Immature natural killer cell (primary cell): Measurements from ENCODE around the gene BICD1. TPM values are rescaled to one million over a fixed set of nuclear protein-coding genes. Genes with fewer than 3 reads are reported as not detected.

Experiments used
- DNase-seq, 3 donors: peaks; one replicate each; pipeline ENCODE4 v3.0.0; 2022; ENCODE audit warnings: mixed read lengths in 1 of 3
- H3K27ac Mint-ChIP-seq, 6 donors: one replicate each; pipeline ENCODE4 v1.8.0; 2020; ENCODE audit warnings: mixed read lengths in 6 of 6, mild to moderate bottlenecking in 5 of 6, inconsistent platforms in 4 of 6, moderate library complexity in 3 of 6
- H3K27me3 Mint-ChIP-seq, 3 donors: one replicate each; pipeline ENCODE4 v1.8.0; 2020 to 2021; ENCODE audit warnings: low read depth in 3 of 3, mild to moderate bottlenecking in 3 of 3, mixed read lengths in 3 of 3, moderate library complexity in 3 of 3, inconsistent platforms in 1 of 3
- H3K36me3 Mint-ChIP-seq, 3 donors: one replicate each; pipeline ENCODE4 v1.8.0; 2020; ENCODE audit warnings: mixed read lengths in 3 of 3, inconsistent platforms in 2 of 3, mild to moderate bottlenecking in 2 of 3
- H3K4me1 Mint-ChIP-seq, 2 donors: one replicate each; pipeline ENCODE4 v1.8.0; 2020; ENCODE audit warnings: inconsistent platforms in 2 of 2, mild to moderate bottlenecking in 2 of 2, mixed read lengths in 2 of 2, moderate library complexity in 1 of 2
- H3K4me3 Mint-ChIP-seq, 5 donors: one replicate each; pipeline ENCODE4 v1.8.0; 2020; ENCODE audit warnings: mild to moderate bottlenecking in 5 of 5, mixed read lengths in 5 of 5, inconsistent platforms in 3 of 5, moderate library complexity in 3 of 5
- H3K9me3 Mint-ChIP-seq, 6 donors: one replicate each; pipeline ENCODE4 v1.8.0; 2020; ENCODE audit warnings: mild to moderate bottlenecking in 6 of 6, mixed read lengths in 6 of 6, inconsistent platforms in 4 of 6, moderate library complexity in 3 of 6
- polyA plus RNA-seq, 3 donors: library from polyadenylated mRNA; unstranded; fragments of 300-500 nt; fragmentation: Illumina TruSeq; gene quantifications; one replicate each; pipeline ENCODE4 v1.2.3, GENCODE V29; 2021

BICD1 gene
- polyA plus RNA-seq, 3 donors from 2014 or later: 1.0 to 9.1 (median 4.0) TPM

DNA sequence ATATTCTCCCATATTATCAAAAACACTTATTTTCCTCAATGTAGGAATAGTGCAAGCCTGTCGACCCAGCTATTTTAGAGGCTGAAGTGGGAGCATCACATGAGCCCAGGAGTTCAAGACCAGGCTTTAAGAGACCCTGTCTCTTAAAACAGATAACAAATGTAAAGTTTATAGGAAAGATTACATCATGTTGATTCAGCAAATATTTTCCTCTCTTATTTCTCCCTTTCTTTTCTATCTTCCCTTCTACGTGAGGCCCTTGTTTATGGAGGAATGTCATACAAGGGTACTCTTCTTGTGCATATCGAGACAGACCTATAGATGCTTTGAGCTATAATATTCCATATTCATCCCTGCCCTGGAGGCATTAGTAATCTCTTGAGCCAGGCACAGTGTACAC, 256.2 kb downstream of the BICD1 start:
- H3K9me3 Mint-ChIP-seq: no peaks in the 10 kb centered on the region
- no peaks in the 10 kb centered on the region for H3K4me1 Mint-ChIP-seq
- no peak overlapping the region for H3K4me3 Mint-ChIP-seq
- no peak overlapping the region for H3K27ac Mint-ChIP-seq
- no peaks in the 10 kb centered on the region for H3K36me3 Mint-ChIP-seq
- H3K27me3 Mint-ChIP-seq: peaks cover 0 to 1% (median 0%) of the 10 kb centered on the region in 3 donors
- DNase-seq: no peak

DNA sequence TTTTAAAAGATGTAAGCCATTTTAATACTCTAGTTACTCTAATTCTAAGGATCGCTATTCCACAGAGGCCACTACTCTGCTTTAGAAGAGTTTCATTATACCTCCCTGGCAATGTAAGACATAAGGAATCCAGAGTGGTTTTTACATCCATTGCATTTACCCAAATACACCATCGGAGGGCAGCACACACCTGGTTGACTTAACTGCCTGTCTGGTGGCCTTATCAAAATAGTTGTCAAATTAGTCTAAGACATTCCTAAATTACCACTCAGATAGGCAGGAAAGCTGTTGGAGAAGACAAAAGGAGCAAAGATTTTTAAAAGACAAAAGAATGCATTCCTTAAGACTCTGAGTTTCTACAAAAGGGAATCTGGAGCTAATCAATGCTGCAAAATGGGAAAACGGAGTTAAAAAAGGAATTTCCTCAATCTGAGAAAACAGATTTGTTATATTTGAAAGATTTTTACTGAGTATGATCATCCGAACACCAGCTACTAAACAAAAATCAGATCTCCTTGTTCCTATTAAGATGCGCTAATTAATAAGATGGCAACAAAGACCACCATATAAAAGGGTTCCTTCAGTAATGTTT, 258.9 kb downstream of the BICD1 start:
- no peaks in the 10 kb centered on the region for H3K4me1 Mint-ChIP-seq
- peaks cover 0 to 1% (median 0%) of the 10 kb centered on the region in 3 donors for H3K27me3 Mint-ChIP-seq
- no peaks in the 10 kb centered on the region for H3K36me3 Mint-ChIP-seq
- DNase-seq: peak; percentile 7 to 31 (median 28)
- no peaks in the 10 kb centered on the region for H3K9me3 Mint-ChIP-seq
- no peak overlapping the region for H3K27ac Mint-ChIP-seq
- no peak overlapping the region for H3K4me3 Mint-ChIP-seq

DNA sequence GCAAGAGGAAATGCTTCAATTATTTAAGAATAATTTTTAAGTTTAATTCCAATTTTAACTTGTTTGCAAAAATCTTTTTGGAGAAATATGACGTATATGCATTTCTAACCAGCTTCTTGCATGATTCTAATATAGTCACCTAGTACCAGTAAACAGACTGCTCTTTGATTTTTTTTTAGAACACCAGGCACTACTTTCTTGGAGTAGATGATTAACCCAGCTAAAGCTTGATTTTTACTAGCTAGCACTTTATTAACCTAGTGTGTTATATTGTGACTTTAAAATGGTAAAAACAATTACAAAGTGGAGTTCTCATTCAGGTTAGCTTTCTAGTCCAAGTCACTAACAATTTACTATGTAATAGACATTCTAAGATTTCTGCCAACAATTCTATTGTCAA, 260.1 kb downstream of the BICD1 start:
- no peak overlapping the region for H3K27ac Mint-ChIP-seq
- H3K4me3 Mint-ChIP-seq: no peak overlapping the region
- H3K27me3 Mint-ChIP-seq: peaks cover 0 to 1% (median 0%) of the 10 kb centered on the region in 3 donors
- H3K9me3 Mint-ChIP-seq: no peaks in the 10 kb centered on the region
- DNase-seq: no peak
- H3K4me1 Mint-ChIP-seq: no peaks in the 10 kb centered on the region
- H3K36me3 Mint-ChIP-seq: no peaks in the 10 kb centered on the region

DNA sequence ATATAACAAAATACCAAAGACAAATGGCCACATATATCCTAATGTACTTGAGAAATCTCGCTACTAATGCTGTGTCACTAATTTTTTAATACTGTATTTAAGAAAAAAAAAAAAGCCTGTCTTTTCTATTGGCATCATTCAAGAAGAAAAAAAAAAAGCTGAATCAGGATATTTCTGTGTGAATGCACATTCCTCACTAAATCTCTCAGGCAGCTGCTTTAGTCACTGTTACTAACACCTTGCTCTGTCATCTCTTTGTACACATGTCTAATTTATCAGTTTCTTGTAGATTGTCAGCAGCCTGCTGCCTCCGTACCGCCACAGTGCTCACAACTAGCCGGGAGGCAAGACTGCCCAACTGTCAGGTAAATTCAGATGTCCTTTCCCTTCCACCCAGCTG, 260.7 kb downstream of the BICD1 start:
- peak overlapping the region in 1 of 6 donors; percentile 19 for H3K27ac Mint-ChIP-seq
- no peaks in the 10 kb centered on the region for H3K9me3 Mint-ChIP-seq
- no peaks in the 10 kb centered on the region for H3K36me3 Mint-ChIP-seq
- H3K4me1 Mint-ChIP-seq: no peaks in the 10 kb centered on the region
- no peak for DNase-seq
- peaks cover 0 to 1% (median 0%) of the 10 kb centered on the region in 3 donors for H3K27me3 Mint-ChIP-seq
- H3K4me3 Mint-ChIP-seq: no peak overlapping the region

DNA sequence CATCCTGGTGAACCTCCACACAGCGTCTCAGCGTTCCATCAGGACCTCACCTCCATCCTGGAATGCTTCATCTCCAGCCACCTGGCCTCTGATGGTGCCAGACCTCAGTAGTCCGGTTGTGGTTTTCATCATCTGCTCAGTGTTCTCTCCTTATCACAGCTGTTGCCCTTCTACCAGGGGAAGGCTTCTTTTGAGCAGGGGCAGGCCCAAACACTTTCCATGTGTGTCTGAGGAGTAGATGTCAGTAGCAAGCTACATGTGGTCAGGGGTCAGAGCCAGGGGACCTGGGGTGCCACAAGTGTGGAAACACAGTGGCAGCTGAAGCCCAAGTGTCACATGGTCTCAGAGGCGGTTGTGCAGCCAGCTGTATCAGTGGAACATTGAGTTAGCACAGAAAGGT, 262.6 kb downstream of the BICD1 start:
- no peak overlapping the region for H3K27ac Mint-ChIP-seq
- H3K36me3 Mint-ChIP-seq: no peaks in the 10 kb centered on the region
- H3K27me3 Mint-ChIP-seq: peaks cover 0 to 1% (median 0%) of the 10 kb centered on the region in 3 donors
- H3K4me1 Mint-ChIP-seq: no peaks in the 10 kb centered on the region
- no peaks in the 10 kb centered on the region for H3K9me3 Mint-ChIP-seq
- DNase-seq: no peak
- no peak overlapping the region for H3K4me3 Mint-ChIP-seq

DNA sequence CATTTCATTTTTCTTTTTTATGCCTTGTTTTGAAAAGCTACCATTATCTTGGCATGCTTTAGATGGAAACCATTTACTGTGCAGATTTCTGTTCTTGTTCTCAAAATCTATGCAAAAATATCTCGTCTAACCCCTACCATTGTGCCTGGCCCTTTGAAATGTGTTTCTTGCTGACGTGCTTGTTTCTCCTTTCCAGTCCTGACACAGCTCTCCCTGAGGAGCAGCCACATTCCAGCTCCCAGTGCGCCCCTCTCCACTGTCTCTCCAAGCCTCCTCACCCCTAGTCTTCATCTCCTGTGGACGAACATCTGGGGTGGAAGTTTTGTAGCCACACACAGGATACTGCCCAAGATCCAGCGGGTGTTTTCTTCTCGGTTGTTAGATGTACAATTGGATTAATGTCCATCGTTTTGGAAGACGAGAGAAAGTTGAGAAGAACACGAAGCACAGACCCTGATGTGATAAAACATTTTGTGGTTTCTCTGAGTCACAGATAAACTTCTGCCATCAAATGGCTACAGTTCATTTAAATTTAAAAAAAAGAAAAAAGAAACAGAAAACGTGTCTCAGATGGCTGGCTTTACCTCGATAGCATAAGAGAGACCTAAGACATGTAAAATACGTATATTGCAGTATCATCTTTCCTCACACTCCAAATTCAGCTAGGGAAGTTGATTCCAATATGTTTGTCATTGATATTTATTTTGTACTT, 270.9 kb downstream of the BICD1 start:
- Mint-ChIP-seq H3K36me3 (no peaks in the 10 kb centered on the region), H3K27ac (no peak overlapping the region), H3K27me3 (peaks cover 1 to 3% (median 2%) of the 10 kb centered on the region in 3 donors), H3K9me3 (no peaks in the 10 kb centered on the region), H3K4me1 (no peaks in the 10 kb centered on the region), H3K4me3 (no peak overlapping the region)
- no peak for DNase-seq

DNA sequence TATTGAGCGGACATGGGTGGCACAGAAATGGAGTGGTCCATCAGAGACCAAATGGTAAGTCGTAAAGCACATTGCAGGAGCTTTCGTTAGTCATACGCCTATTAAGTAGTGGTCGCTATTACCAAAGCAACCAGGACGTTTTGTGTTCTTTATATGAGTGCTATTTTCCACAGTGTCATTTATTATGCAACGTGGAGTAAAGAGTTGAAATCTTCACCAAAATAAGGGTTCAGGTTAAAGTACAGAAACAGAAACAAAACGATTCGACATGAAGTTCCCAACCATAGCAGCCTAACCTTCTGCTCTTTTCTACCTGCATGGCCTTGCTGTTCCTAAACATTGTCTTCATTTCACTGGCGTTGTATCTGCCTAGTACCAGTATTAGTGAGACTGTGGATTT, 272.6 kb downstream of the BICD1 start:
- Mint-ChIP-seq H3K36me3 (no peaks in the 10 kb centered on the region), H3K4me3 (no peak overlapping the region), H3K27me3 (peaks cover 1 to 3% (median 2%) of the 10 kb centered on the region in 3 donors), H3K4me1 (no peaks in the 10 kb centered on the region), H3K9me3 (no peaks in the 10 kb centered on the region), H3K27ac (no peak overlapping the region)
- DNase-seq: no peak

DNA sequence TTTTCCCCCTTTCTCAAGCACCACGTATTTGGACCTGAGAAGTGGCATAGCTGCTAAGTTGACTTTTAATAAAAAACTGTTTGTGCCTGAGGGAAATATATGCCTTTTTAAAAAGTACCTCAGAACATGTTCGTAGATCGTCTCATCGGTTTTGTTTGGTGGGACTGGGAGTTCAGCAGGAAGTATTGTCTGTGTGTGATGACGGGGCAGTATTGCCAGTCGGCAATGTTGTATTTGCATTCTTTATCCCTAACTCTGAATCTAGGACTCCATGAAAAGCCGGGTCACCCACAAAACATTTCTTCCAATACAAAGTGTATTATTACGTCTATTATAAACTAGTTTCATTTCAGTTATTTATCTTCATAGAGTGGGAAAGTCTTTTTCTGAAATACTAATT, 273.0 kb downstream of the BICD1 start:
- no peaks in the 10 kb centered on the region for H3K36me3 Mint-ChIP-seq
- no peaks in the 10 kb centered on the region for H3K4me1 Mint-ChIP-seq
- peaks cover 3 to 4% (median 3%) of the 10 kb centered on the region in 3 donors for H3K27me3 Mint-ChIP-seq
- no peak overlapping the region for H3K4me3 Mint-ChIP-seq
- no peak for DNase-seq
- H3K27ac Mint-ChIP-seq: no peak overlapping the region
- no peaks in the 10 kb centered on the region for H3K9me3 Mint-ChIP-seq

DNA sequence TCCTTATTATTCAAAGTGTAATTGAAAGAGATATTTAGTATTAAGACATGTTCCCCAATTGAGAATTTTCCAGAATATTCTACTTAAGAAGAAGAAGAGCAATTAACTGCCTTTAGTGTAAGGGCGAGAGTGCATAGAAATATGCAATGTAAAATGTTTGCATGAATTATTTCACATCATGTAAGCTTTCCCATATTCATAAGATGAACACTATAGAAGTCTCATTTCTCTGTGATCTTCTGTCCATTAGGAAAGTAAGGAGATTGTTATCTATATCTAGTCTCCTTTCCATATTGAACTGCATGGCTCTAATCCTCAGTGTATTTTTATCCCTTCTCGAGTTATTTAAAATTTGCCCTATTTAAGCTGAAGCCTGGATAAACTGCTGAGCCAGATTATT, 275.6 kb downstream of the BICD1 start:
- no peaks in the 10 kb centered on the region for H3K9me3 Mint-ChIP-seq
- no peaks in the 10 kb centered on the region for H3K4me1 Mint-ChIP-seq
- no peak overlapping the region for H3K27ac Mint-ChIP-seq
- DNase-seq: no peak
- H3K36me3 Mint-ChIP-seq: no peaks in the 10 kb centered on the region
- peaks cover 4 to 5% (median 5%) of the 10 kb centered on the region in 3 donors for H3K27me3 Mint-ChIP-seq
- no peak overlapping the region for H3K4me3 Mint-ChIP-seq

DNA sequence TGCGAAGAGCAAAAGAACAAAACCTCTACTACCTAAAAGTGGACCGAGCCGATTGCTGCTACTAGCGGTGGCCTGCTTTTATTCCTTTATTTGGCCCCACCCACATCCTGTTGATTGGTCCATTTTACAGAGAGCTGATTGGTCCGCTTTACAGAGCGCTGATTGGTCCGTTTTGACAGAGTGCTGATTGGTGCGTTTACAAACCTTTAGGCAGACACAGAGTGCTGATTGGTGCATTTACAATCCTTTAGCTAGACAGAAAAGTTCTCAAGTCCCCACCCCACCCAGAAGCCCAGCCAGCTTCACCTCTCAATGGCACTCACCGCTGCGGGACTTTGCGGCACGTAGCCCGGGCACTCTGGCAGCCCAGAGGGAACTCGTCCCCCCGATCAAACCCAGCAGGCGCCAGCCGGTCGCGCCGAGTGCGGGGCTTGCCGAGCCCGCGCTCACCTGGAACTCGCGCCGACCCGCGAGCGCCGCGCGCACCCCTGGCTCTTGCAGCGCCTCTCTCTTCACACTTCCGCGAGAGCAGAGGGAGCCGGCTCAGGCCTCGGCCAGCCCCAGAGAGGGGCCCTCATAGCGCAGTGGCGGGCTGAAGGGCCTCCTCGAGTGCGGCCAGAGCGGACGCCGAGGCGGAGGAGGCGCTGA, 284.0 kb downstream of the BICD1 start:
- Mint-ChIP-seq H3K4me3 (peak overlapping the region; percentile 47 to 63 (median 59)), H3K27ac (no peak overlapping the region), H3K36me3 (no peaks in the 10 kb centered on the region), H3K27me3 (peaks cover 5 to 9% (median 9%) of the 10 kb centered on the region in 3 donors), H3K9me3 (no peaks in the 10 kb centered on the region), H3K4me1 (peaks cover 4 to 9% of the 10 kb centered on the region in 2 donors)
- peak; percentile 5 to 7 (median 5) for DNase-seq

DNA sequence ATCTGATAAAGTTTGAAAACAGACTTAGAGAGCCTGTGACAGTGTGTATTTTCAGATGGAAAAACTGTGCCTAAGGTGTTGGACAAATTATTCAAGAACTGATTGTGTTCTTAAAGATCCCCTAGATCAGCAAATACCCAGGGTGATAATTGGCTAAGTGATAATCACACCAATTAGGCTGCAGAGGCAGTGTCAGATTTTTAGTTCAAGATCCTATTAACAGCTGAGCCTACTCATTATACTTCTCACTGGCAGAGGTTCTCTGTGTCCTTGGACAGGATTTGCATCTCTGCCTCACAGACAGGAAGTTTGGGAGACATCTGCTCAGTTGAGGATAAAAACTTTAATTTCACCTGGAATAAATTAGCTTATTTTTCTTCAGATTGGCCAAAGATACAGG, 288.4 kb downstream of the BICD1 start:
- Mint-ChIP-seq H3K4me1 (peaks cover 11 to 15% of the 10 kb centered on the region in 2 donors), H3K9me3 (no peaks in the 10 kb centered on the region), H3K27ac (no peak overlapping the region), H3K36me3 (no peaks in the 10 kb centered on the region), H3K4me3 (no peak overlapping the region), H3K27me3 (peaks cover 6 to 12% (median 8%) of the 10 kb centered on the region in 3 donors)
- DNase-seq: no peak

DNA sequence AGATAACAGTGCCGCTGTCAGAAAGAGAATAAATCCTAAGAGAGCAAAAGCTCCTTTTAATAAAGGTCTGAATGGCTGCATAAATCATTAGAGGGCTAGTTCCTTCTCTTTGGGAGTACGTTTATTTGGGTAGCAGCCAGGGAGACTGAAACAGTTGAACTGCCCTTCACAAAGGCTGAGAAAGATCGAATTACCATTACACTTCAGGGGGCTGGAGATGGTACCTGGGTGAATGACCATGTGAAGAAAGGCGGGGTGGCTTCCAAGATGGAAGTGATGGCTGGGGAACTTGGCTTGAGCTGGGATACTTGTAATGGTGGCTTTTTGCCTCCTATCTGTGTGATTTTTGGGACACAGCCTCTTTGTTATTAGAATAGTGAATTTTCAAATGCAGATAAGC, 291.0 kb downstream of the BICD1 start:
- Mint-ChIP-seq H3K27me3 (peaks cover 2 to 11% (median 8%) of the 10 kb centered on the region in 3 donors), H3K4me1 (peaks cover 13% of the 10 kb centered on the region in 2 donors), H3K36me3 (no peaks in the 10 kb centered on the region), H3K27ac (no peak overlapping the region), H3K4me3 (peak overlapping the region in 3 of 5 donors; percentile 44 to 54 (median 48)), H3K9me3 (no peaks in the 10 kb centered on the region)
- no peak for DNase-seq

DNA sequence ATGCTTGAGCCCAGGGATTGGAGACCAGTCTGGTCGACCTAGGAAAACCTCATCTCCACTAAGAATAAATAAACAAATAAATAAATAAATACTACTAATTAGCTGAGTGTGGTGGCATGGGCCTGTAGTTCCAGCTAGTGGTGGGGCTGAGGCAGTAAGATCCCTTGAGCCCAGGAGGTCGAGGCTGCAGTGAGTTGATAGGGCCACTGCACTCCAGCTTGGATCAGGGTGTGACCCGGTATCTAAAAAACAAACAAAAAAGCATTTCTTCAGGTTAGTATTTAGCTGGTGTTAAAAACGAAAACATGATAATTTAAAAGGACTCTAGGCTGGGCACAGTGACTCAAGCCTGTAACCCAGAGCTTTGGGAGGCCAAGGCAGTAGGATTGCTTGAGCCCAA, 291.5 kb downstream of the BICD1 start:
- no peak for DNase-seq
- Mint-ChIP-seq H3K27me3 (peaks cover 2 to 14% (median 8%) of the 10 kb centered on the region in 3 donors), H3K9me3 (no peaks in the 10 kb centered on the region), H3K36me3 (no peaks in the 10 kb centered on the region), H3K4me3 (peak overlapping the region in 4 of 5 donors; percentile 25 to 71 (median 50)), H3K27ac (no peak overlapping the region), H3K4me1 (peaks cover 13% of the 10 kb centered on the region in 2 donors)

DNA sequence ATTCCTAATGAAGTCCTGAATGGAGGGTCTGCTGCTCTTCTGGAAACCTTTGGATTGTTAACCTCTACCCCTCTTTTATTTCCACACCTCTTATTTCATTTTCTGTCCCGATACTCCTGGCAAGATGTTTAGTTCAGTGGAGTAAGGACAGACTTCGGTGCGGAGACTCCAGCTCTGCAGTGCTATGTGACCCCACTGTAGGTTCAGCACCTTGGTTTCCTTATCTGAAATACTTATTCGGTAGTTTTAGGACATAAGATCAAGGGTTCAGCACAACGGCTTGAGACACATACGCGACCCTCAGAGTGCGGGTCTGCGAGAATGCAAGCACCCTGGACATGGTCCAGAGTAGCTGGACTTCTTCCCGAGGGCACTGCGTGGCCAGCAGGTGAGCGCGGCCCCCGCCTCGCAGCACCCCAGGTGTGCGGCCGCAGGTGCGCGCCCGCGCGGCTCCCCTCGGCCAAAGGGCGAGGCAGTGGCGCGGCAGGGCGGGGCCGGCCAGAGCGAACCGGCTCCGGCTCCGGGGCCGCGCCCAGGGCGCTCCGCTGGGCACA, 292.2 kb downstream of the BICD1 start:
- no peak for DNase-seq
- H3K4me3 Mint-ChIP-seq: peak overlapping the region; percentile 59 to 86 (median 74)
- no peaks in the 10 kb centered on the region for H3K36me3 Mint-ChIP-seq
- no peak overlapping the region for H3K27ac Mint-ChIP-seq
- H3K27me3 Mint-ChIP-seq: peaks cover 2 to 14% (median 8%) of the 10 kb centered on the region in 3 donors
- H3K9me3 Mint-ChIP-seq: no peaks in the 10 kb centered on the region
- H3K4me1 Mint-ChIP-seq: peaks cover 13% of the 10 kb centered on the region in 2 donors
